Bone marrow (tissue), 2 donors: ENCODE data around the gene GRAMD1A.
"Not testable (repeated sequence)": the region's sequence is repeated elsewhere in the genome, so short reads cannot be mapped to it uniquely, and the experiment has no call there.

Experiments
- DNase-seq, 2 donors: peaks; one replicate each; lab custom pipeline; 2025; lab: John Stamatoyannopoulos, UW

GRAMD1A gene

GRCh38 chr19:34999498-35000337 is at the start of gene GRAMD1A:
TSS of gene GRAMD1A (plus strand) at chr19:35000323. CDS start at chr19:35000479, 156 bp downstream.
- DNase-seq: peak; percentile 48 to 65

- DNase-seq: no peak
Measured at GRCh38 chr19:34953092-34953491, 47.0 kb upstream of the GRAMD1A start.

- DNase-seq: no peak
Measured at GRCh38 chr19:34957830-34958751, 42.0 kb upstream of the GRAMD1A start.

GRCh38 chr19:34959021-34959420 is 41.1 kb upstream of the GRAMD1A start:
- no peak for DNase-seq

GRCh38 chr19:34960103-34960805 is 39.9 kb upstream of the GRAMD1A start:
- no peak for DNase-seq

- DNase-seq: no peak
Measured at GRCh38 chr19:34960940-34961679, 39.0 kb upstream of the GRAMD1A start.

GRCh38 chr19:34961775-34962686 is 38.1 kb upstream of the GRAMD1A start:
- DNase-seq: peak in 1 of 2 donors; percentile 82

GRCh38 chr19:34962687-34963572 is 37.2 kb upstream of the GRAMD1A start:
- DNase-seq: no peak

GRCh38 chr19:34963573-34964406 is 36.3 kb upstream of the GRAMD1A start, which contains the start of gene ZNF792:
TSS of gene ZNF792 (minus strand) at chr19:34964229. CDS start at chr19:34963662, 567 bp downstream.
- DNase-seq: peak in 1 of 2 donors; percentile 30

GRCh38 chr19:34964598-34964997 is 35.5 kb upstream of the GRAMD1A start:
- DNase-seq: no peak

- not testable (repeated sequence) for DNase-seq
Measured at GRCh38 chr19:34965505-34965904, 34.6 kb upstream of the GRAMD1A start.

- no peak for DNase-seq
Measured at GRCh38 chr19:34967551-34967950, 32.6 kb upstream of the GRAMD1A start.

- no peak for DNase-seq
Measured at GRCh38 chr19:34969721-34970120, 30.4 kb upstream of the GRAMD1A start.

GRCh38 chr19:34970185-34970780 is 29.8 kb upstream of the GRAMD1A start:
- DNase-seq: not testable (repeated sequence)

- DNase-seq: no peak
Measured at GRCh38 chr19:34972163-34972705, 27.9 kb upstream of the GRAMD1A start.

- no peak for DNase-seq
Measured at GRCh38 chr19:34974646-34975045, 25.5 kb upstream of the GRAMD1A start.

GRCh38 chr19:34975056-34975455 is 25.1 kb upstream of the GRAMD1A start:
- DNase-seq: no peak
